HEK293 (cell line): ENCODE results near the gene PEPD.
A peak's percentile ranks its signal among the peaks of the same experiment; 100 is the strongest.

Experiments used
- GFI1B ChIP-seq: fragments of 450-650 bp; formaldehyde crosslinking; IDR thresholded peaks from 2 replicates; pipeline ENCODE4 v1.5.1; 2016; ENCODE audit warnings: missing biosample characterization, missing genetic modification characterization
- KLF8 ChIP-seq: fragments of 450-650 bp; formaldehyde crosslinking; IDR thresholded peaks from 2 replicates; pipeline ENCODE4 v1.5.1; 2016; ENCODE audit warnings: missing biosample characterization, missing genetic modification characterization
- MYNN ChIP-seq: fragments of 450-650 bp; formaldehyde crosslinking; IDR thresholded peaks from 2 replicates; pipeline ENCODE4 v1.5.1; 2016; ENCODE audit warnings: missing biosample characterization, missing genetic modification characterization, borderline replicate concordance
- TCF7L2 ChIP-seq: IDR thresholded peaks from 2 replicates; pipeline ENCODE4 v1.6.1; 2011; ENCODE audit warnings: low read depth, mild to moderate bottlenecking, inconsistent platforms, low read length, moderate library complexity, borderline replicate concordance
- YY2 ChIP-seq: fragments of 450-650 bp; formaldehyde crosslinking; IDR thresholded peaks from 2 replicates; pipeline ENCODE4 v1.5.1; 2016; ENCODE audit warnings: missing biosample characterization, missing genetic modification characterization
- ZNF121 ChIP-seq: fragments of 450-650 bp; formaldehyde crosslinking; IDR thresholded peaks from 2 replicates; pipeline ENCODE4 v1.5.1; 2016; ENCODE audit warnings: missing biosample characterization, missing genetic modification characterization
- ZNF157 ChIP-seq: fragments of 450-650 bp; formaldehyde crosslinking; IDR thresholded peaks from 2 replicates; pipeline ENCODE4 v1.5.1; 2016; ENCODE audit warnings: missing biosample characterization, missing genetic modification characterization
- ZNF19 ChIP-seq: fragments of 450-650 bp; formaldehyde crosslinking; IDR thresholded peaks from 2 replicates; pipeline ENCODE4; 2016; ENCODE audit warnings: missing biosample characterization, missing genetic modification characterization, low read depth
- ZNF366 ChIP-seq: fragments of 450-650 bp; formaldehyde crosslinking; conservative IDR thresholded peaks from 2 replicates; pipeline ENCODE4 v1.5.1; 2016; ENCODE audit warnings: missing biosample characterization, missing genetic modification characterization
- ZNF473 ChIP-seq: fragments of 450-650 bp; formaldehyde crosslinking; IDR thresholded peaks from 2 replicates; pipeline ENCODE4 v1.5.1; 2017; ENCODE audit warnings: missing biosample characterization, missing genetic modification characterization
- ZNF510 ChIP-seq: fragments of 450-650 bp; formaldehyde crosslinking; IDR thresholded peaks from 2 replicates; pipeline ENCODE4 v1.5.1; 2018; ENCODE audit warnings: mild to moderate bottlenecking, missing genetic modification characterization, missing biosample characterization; ENCODE audit not compliant: insufficient replicate concordance
- ZNF514 ChIP-seq: fragments of 450-650 bp; formaldehyde crosslinking; IDR thresholded peaks from 2 replicates; pipeline ENCODE4 v1.5.1; 2016; ENCODE audit warnings: missing biosample characterization, missing genetic modification characterization
- ZNF555 ChIP-seq: fragments of 450-650 bp; formaldehyde crosslinking; conservative IDR thresholded peaks from 2 replicates; pipeline ENCODE4 v1.5.1; 2017; ENCODE audit warnings: missing biosample characterization, mild to moderate bottlenecking, missing genetic modification characterization, inconsistent platforms
- ZNF660 ChIP-seq: fragments of 450-650 bp; IDR thresholded peaks from 2 replicates; pipeline ENCODE4 v1.5.1; 2018; ENCODE audit warnings: missing biosample characterization, mild to moderate bottlenecking, missing genetic modification characterization
- ZNF664 ChIP-seq: fragments of 450-650 bp; formaldehyde crosslinking; IDR thresholded peaks from 2 replicates; pipeline ENCODE4 v1.5.1; 2016; ENCODE audit warnings: missing biosample characterization, missing genetic modification characterization
- ZNF707 ChIP-seq: fragments of 450-650 bp; formaldehyde crosslinking; IDR thresholded peaks from 2 replicates; pipeline ENCODE4 v1.5.1; 2016; ENCODE audit warnings: missing biosample characterization, missing genetic modification characterization
- ZNF792 ChIP-seq: fragments of 450-650 bp; formaldehyde crosslinking; IDR thresholded peaks from 2 replicates; pipeline ENCODE4 v1.5.1; 2016; ENCODE audit warnings: missing biosample characterization, missing genetic modification characterization
- ZNF837 ChIP-seq: fragments of 450-650 bp; formaldehyde crosslinking; IDR thresholded peaks from 2 replicates; pipeline ENCODE4 v1.5.1; 2016; ENCODE audit warnings: missing biosample characterization, missing genetic modification characterization
- ZSCAN5A ChIP-seq: fragments of 450-650 bp; formaldehyde crosslinking; IDR thresholded peaks from 2 replicates; pipeline ENCODE4 v1.5.1; 2016; ENCODE audit warnings: missing biosample characterization, missing genetic modification characterization
- TF ChIP-seq, protein P1 (sequence below): fragments of 450-650 bp; formaldehyde crosslinking; IDR thresholded peaks from 2 replicates; pipeline ENCODE4 v1.5.1; 2017; ENCODE audit warnings: missing biosample characterization, missing genetic modification characterization
- TF ChIP-seq, protein P2 (sequence below): fragments of 450-650 bp; formaldehyde crosslinking; IDR thresholded peaks from 2 replicates; pipeline ENCODE4 v1.5.1; 2016; ENCODE audit warnings: missing biosample characterization, missing genetic modification characterization
- TF ChIP-seq, protein P3 (sequence below): fragments of 450-650 bp; formaldehyde crosslinking; IDR thresholded peaks from 2 replicates; pipeline ENCODE4 v1.5.1; 2016; ENCODE audit warnings: missing biosample characterization, missing genetic modification characterization, borderline replicate concordance
- TF ChIP-seq, protein P4 (sequence below): fragments of 450-650 bp; formaldehyde crosslinking; IDR thresholded peaks from 2 replicates; pipeline ENCODE4 v1.5.1; 2017; ENCODE audit warnings: missing biosample characterization, mild to moderate bottlenecking, missing genetic modification characterization, moderate library complexity
- TF ChIP-seq, protein P5 (sequence below): fragments of 450-650 bp; formaldehyde crosslinking; conservative IDR thresholded peaks from 2 replicates; pipeline ENCODE4 v1.5.1; 2016; ENCODE audit warnings: low read depth, missing biosample characterization, missing genetic modification characterization
- TF ChIP-seq, protein P6 (sequence below): fragments of 450-650 bp; IDR thresholded peaks from 2 replicates; pipeline ENCODE4 v1.5.1; 2018; ENCODE audit warnings: missing biosample characterization, mild to moderate bottlenecking, missing genetic modification characterization

Gene PEPD

GRCh38 chr19:33383720-33384292, 137.8 kb downstream of the PEPD start (continued):
- TF ChIP-seq ZNF555 (tag by site-specific recombination), result no peak
- no peak for TF ChIP-seq YY2 (tag by site-specific recombination)
- TF ChIP-seq ZNF837 (tag by site-specific recombination), result no peak
- TF ChIP-seq ZNF473, result no peak
- no peak for TF ChIP-seq ZNF366 (tag by site-specific recombination)
- TF ChIP-seq, protein P1, sequence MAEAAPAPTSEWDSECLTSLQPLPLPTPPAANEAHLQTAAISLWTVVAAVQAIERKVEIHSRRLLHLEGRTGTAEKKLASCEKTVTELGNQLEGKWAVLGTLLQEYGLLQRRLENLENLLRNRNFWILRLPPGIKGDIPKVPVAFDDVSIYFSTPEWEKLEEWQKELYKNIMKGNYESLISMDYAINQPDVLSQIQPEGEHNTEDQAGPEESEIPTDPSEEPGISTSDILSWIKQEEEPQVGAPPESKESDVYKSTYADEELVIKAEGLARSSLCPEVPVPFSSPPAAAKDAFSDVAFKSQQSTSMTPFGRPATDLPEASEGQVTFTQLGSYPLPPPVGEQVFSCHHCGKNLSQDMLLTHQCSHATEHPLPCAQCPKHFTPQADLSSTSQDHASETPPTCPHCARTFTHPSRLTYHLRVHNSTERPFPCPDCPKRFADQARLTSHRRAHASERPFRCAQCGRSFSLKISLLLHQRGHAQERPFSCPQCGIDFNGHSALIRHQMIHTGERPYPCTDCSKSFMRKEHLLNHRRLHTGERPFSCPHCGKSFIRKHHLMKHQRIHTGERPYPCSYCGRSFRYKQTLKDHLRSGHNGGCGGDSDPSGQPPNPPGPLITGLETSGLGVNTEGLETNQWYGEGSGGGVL (tag by site-specific recombination), result no peak
- TF ChIP-seq GFI1B (tag by site-specific recombination), result no peak
- TF ChIP-seq ZNF510, result no peak
- TF ChIP-seq, protein P2, sequence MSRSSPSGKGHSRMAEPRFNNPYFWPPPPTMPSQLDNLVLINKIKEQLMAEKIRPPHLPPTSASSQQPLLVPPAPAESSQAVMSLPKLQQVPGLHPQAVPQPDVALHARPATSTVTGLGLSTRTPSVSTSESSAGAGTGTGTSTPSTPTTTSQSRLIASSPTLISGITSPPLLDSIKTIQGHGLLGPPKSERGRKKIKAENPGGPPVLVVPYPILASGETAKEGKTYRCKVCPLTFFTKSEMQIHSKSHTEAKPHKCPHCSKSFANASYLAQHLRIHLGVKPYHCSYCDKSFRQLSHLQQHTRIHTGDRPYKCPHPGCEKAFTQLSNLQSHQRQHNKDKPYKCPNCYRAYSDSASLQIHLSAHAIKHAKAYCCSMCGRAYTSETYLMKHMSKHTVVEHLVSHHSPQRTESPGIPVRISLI (tag by site-specific recombination), result no peak
- no peak for TF ChIP-seq TCF7L2
- no peak for TF ChIP-seq ZNF660 (tag by site-specific recombination)
- TF ChIP-seq, protein P3, sequence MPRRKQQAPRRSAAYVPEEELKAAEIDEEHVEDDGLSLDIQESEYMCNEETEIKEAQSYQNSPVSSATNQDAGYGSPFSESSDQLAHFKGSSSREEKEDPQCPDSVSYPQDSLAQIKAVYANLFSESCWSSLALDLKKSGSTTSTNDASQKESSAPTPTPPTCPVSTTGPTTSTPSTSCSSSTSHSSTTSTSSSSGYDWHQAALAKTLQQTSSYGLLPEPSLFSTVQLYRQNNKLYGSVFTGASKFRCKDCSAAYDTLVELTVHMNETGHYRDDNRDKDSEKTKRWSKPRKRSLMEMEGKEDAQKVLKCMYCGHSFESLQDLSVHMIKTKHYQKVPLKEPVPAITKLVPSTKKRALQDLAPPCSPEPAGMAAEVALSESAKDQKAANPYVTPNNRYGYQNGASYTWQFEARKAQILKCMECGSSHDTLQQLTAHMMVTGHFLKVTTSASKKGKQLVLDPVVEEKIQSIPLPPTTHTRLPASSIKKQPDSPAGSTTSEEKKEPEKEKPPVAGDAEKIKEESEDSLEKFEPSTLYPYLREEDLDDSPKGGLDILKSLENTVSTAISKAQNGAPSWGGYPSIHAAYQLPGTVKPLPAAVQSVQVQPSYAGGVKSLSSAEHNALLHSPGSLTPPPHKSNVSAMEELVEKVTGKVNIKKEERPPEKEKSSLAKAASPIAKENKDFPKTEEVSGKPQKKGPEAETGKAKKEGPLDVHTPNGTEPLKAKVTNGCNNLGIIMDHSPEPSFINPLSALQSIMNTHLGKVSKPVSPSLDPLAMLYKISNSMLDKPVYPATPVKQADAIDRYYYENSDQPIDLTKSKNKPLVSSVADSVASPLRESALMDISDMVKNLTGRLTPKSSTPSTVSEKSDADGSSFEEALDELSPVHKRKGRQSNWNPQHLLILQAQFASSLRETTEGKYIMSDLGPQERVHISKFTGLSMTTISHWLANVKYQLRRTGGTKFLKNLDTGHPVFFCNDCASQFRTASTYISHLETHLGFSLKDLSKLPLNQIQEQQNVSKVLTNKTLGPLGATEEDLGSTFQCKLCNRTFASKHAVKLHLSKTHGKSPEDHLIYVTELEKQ (tag by site-specific recombination), result no peak
- 0 out of 2 replicates have a peak, but pooled peaks have one; percentile 34 for TF ChIP-seq ZNF664 (tag by site-specific recombination)
- no peak for TF ChIP-seq ZNF121 (tag by site-specific recombination)
- TF ChIP-seq ZNF707, result no peak
- TF ChIP-seq, protein P4, sequence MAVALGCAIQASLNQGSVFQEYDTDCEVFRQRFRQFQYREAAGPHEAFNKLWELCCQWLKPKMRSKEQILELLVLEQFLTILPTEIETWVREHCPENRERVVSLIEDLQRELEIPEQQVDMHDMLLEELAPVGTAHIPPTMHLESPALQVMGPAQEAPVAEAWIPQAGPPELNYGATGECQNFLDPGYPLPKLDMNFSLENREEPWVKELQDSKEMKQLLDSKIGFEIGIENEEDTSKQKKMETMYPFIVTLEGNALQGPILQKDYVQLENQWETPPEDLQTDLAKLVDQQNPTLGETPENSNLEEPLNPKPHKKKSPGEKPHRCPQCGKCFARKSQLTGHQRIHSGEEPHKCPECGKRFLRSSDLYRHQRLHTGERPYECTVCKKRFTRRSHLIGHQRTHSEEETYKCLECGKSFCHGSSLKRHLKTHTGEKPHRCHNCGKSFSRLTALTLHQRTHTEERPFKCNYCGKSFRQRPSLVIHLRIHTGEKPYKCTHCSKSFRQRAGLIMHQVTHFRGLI, result no peak
- TF ChIP-seq KLF8, result no peak
- TF ChIP-seq ZNF19 (tag by site-specific recombination), result no peak
- TF ChIP-seq ZNF792, result 0 out of 2 replicates have a peak, but pooled peaks have one; percentile 18
- TF ChIP-seq ZNF514 (tag by site-specific recombination), result no peak
- TF ChIP-seq ZNF157 (tag by site-specific recombination), result no peak
- TF ChIP-seq ZSCAN5A (tag by site-specific recombination), result no peak
- TF ChIP-seq, protein P5, sequence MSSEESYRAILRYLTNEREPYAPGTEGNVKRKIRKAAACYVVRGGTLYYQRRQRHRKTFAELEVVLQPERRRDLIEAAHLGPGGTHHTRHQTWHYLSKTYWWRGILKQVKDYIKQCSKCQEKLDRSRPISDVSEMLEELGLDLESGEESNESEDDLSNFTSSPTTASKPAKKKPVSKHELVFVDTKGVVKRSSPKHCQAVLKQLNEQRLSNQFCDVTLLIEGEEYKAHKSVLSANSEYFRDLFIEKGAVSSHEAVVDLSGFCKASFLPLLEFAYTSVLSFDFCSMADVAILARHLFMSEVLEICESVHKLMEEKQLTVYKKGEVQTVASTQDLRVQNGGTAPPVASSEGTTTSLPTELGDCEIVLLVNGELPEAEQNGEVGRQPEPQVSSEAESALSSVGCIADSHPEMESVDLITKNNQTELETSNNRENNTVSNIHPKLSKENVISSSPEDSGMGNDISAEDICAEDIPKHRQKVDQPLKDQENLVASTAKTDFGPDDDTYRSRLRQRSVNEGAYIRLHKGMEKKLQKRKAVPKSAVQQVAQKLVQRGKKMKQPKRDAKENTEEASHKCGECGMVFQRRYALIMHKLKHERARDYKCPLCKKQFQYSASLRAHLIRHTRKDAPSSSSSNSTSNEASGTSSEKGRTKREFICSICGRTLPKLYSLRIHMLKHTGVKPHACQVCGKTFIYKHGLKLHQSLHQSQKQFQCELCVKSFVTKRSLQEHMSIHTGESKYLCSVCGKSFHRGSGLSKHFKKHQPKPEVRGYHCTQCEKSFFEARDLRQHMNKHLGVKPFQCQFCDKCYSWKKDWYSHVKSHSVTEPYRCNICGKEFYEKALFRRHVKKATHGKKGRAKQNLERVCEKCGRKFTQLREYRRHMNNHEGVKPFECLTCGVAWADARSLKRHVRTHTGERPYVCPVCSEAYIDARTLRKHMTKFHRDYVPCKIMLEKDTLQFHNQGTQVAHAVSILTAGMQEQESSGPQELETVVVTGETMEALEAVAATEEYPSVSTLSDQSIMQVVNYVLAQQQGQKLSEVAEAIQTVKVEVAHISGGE (tag by site-specific recombination), result no peak
- TF ChIP-seq MYNN, result no peak
- TF ChIP-seq, protein P6, sequence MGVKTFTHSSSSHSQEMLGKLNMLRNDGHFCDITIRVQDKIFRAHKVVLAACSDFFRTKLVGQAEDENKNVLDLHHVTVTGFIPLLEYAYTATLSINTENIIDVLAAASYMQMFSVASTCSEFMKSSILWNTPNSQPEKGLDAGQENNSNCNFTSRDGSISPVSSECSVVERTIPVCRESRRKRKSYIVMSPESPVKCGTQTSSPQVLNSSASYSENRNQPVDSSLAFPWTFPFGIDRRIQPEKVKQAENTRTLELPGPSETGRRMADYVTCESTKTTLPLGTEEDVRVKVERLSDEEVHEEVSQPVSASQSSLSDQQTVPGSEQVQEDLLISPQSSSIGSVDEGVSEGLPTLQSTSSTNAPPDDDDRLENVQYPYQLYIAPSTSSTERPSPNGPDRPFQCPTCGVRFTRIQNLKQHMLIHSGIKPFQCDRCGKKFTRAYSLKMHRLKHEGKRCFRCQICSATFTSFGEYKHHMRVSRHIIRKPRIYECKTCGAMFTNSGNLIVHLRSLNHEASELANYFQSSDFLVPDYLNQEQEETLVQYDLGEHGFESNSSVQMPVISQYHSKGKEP, result no peak
